ENCODE measurements around the gene TOR2A. TPM values are rescaled to one million over a fixed set of nuclear protein-coding genes. Genes with fewer than 3 reads are reported as not detected.
A peak's percentile ranks its signal among the peaks of the same experiment; 100 is the strongest.

TOR2A gene
- polyA plus RNA-seq, 1 donor (not counting 4 experiments of a cell fraction or from before 2014, with no cell fraction given): 2.3 TPM

DNA sequence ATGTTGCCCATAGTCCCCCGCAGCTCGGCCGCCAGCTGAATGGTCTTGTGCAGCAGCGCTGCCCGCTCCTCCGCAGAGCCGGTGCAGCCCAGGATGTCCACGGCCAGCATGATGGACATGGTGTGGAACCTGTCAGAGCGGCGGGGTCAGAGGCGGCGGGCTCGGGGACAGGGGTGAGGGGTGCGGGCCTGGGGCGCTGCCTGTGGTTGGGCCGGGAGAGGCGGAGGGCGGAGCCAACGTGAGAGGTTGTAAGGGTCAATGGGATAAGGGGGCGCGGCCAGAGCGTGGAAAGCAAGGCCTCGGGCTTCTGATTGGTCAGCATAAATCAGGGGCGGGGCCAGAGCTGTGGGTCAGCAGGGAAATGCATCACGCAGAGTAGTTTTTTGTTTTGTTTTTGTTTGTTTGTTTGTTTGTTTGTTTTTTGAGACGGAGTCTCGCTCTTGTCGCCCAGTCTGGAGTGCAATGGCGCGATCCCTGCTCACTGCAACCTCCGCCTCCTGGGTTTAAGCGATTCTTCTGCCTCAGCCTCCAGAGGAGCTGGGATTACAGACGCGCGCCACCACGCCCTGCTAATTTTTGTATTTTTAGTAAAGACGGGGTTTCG, 6.8 kb upstream of the TOR2A start:
- Histone ChIP-seq H3K9me3 (ENCODE audit: control insufficient read depth, low read depth, low read length) (no peaks in the 10 kb centered on the region), H3K9ac (ENCODE audit: control insufficient read depth, extremely low read depth, insufficient read depth, low read length) (no peak overlapping the region), H4K20me1 (ENCODE audit: control insufficient read depth, extremely low read depth, insufficient read depth, low read length) (no peaks in the 10 kb centered on the region), H3K4me2 (ENCODE audit: control insufficient read depth, extremely low read depth, insufficient read depth, low read depth, low read length) (no peak overlapping the region), H3K4me1 (ENCODE audit: control insufficient read depth, extremely low read depth, insufficient read depth, low read length) (peaks cover 13% of the 10 kb centered on the region), H3K4me3 (ENCODE audit: control insufficient read depth in 2 of 3, extremely low read depth in 1 of 3, insufficient read depth in 2 of 3, low read depth in 1 of 3, low read length in 3 of 3) (no peak overlapping the region), H3K9me1 (ENCODE audit: control insufficient read depth, extremely low read depth, insufficient read depth, low read length) (no peaks in the 10 kb centered on the region), H2AFZ (ENCODE audit: control insufficient read depth, low read length) (no peak overlapping the region), H3K36me3 (ENCODE audit: control insufficient read depth in 2 of 2, extremely low read depth in 1 of 2, insufficient read depth in 2 of 2, low read length in 2 of 2) (no peaks in the 10 kb centered on the region), H3K79me2 (ENCODE audit: control insufficient read depth, insufficient read depth, low read length) (no peaks in the 10 kb centered on the region), H3K27ac (ENCODE audit: control insufficient read depth, insufficient read depth, low read length) (no peak overlapping the region), H3K27me3 (ENCODE audit: control insufficient read depth, extremely low read depth, insufficient read depth, low read length) (no peaks in the 10 kb centered on the region)
- dilution Hi-C loops (cut with MboI; ENCODE audit: extremely low pct_ligation_motif_present, low sequenced_read_pairs): no loop called here
- FAIRE-seq (no peak), DNase-seq (ENCODE audit: low read depth, low spot score) (no peak)
- TF ChIP-seq CTCF (optimal IDR thresholded peaks at IDR 0.05 in 1 of 3, IDR thresholded peaks at IDR 0.05 in 1 of 3, conservative IDR thresholded peaks at IDR 0.05 in 1 of 3; ENCODE audit: extremely low read depth in 1 of 3, insufficient read depth in 2 of 3, low read length in 3 of 3): no peak
- TF ChIP-seq EZH2 (IDR thresholded peaks at IDR 0.05; ENCODE audit: low read length): no peak

GRCh38 chr9:127739614-127740330, 4.7 kb upstream of the TOR2A start:
- Histone ChIP-seq H3K27ac (ENCODE audit: control insufficient read depth, insufficient read depth, low read length) (peak overlapping the region; percentile 82), H3K9me3 (ENCODE audit: control insufficient read depth, low read depth, low read length) (no peaks in the 10 kb centered on the region), H3K9ac (ENCODE audit: control insufficient read depth, extremely low read depth, insufficient read depth, low read length) (peak overlapping the region; percentile 59), H3K4me3 (ENCODE audit: control insufficient read depth in 2 of 3, extremely low read depth in 1 of 3, insufficient read depth in 2 of 3, low read depth in 1 of 3, low read length in 3 of 3) (no peak overlapping the region), H2AFZ (ENCODE audit: control insufficient read depth, low read length) (peak overlapping the region; percentile 4), H3K27me3 (ENCODE audit: control insufficient read depth, extremely low read depth, insufficient read depth, low read length) (no peaks in the 10 kb centered on the region), H3K36me3 (ENCODE audit: control insufficient read depth in 2 of 2, extremely low read depth in 1 of 2, insufficient read depth in 2 of 2, low read length in 2 of 2) (no peaks in the 10 kb centered on the region), H3K9me1 (ENCODE audit: control insufficient read depth, extremely low read depth, insufficient read depth, low read length) (no peaks in the 10 kb centered on the region), H3K4me1 (ENCODE audit: control insufficient read depth, extremely low read depth, insufficient read depth, low read length) (peaks cover 16% of the 10 kb centered on the region), H3K4me2 (ENCODE audit: control insufficient read depth, extremely low read depth, insufficient read depth, low read depth, low read length) (peak overlapping the region; percentile 62), H4K20me1 (ENCODE audit: control insufficient read depth, extremely low read depth, insufficient read depth, low read length) (no peaks in the 10 kb centered on the region), H3K79me2 (ENCODE audit: control insufficient read depth, insufficient read depth, low read length) (no peaks in the 10 kb centered on the region)
- no peak for DNase-seq (ENCODE audit: low read depth, low spot score)
- FAIRE-seq: peak; percentile 9
- TF ChIP-seq CTCF (optimal IDR thresholded peaks at IDR 0.05 in 1 of 3, IDR thresholded peaks at IDR 0.05 in 1 of 3, conservative IDR thresholded peaks at IDR 0.05 in 1 of 3; ENCODE audit: extremely low read depth in 1 of 3, insufficient read depth in 2 of 3, low read length in 3 of 3): no peak
- no peak for TF ChIP-seq EZH2 (IDR thresholded peaks at IDR 0.05; ENCODE audit: low read length)
- dilution Hi-C loops (cut with MboI; ENCODE audit: extremely low pct_ligation_motif_present, low sequenced_read_pairs): no loop called here
